Dedifferentiated amniotic fluid mesenchymal stem cell (primary cell): ENCODE measurements around the gene FCRL6.

Experiments
- DNase-seq: peaks from one replicate; pipeline ENCODE4 v3.0.0-alpha.2; 2016; ENCODE audit errors: extremely low spot score

The FCRL6 gene

DNA sequence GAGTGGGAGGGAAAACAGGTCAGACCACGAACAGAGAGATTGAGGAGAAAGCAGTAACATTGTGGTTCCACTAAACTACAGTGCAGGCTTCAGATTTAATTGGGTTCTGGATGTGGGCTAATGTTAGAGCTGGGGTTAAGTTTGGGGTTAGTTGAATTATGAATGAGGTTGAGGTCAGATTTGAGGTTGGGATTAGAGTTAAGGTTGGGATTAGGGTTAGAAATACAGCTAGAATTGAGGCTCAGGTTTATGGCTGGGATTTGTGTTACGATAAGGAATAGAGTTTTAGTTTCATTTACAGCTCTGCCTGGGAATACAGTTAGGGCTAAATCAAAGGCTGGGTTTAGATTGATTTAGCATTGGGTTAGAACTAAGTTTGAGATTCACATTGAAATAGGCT lies 62.1 kb downstream of the FCRL6 start:
- no peak for DNase-seq
